Activated CD4-positive, alpha-beta memory T cell treated with anti-CD3 and anti-CD28 coated beads for 36 hours (primary cell): ENCODE results near the gene POU4F2. TPM values are rescaled to one million over a fixed set of nuclear protein-coding genes. Genes with fewer than 3 reads are reported as not detected.

ENCODE experiments used
- CTCF ChIA-PET: fragments of 350-600 bp; sonication (Branson Sonifier 250); formaldehyde crosslinking; loops from one replicate; lab custom pipeline; 2021; ENCODE audit warnings: antibody characterized with exemption, inconsistent platforms; lab: Charles Lee
- POLR2A ChIA-PET: fragments of 350-600 bp; sonication (Branson Sonifier 250); formaldehyde crosslinking; loops from one replicate; lab custom pipeline; 2021; ENCODE audit warnings: antibody characterized with exemption; lab: Charles Lee
- DNase-seq: peaks from one replicate; pipeline ENCODE4 v3.0.0-alpha.2; 2020
- H3K27ac Mint-ChIP-seq: one replicate; pipeline ENCODE4 v1.8.0; 2021; ENCODE audit warnings: mixed read lengths
- H3K27me3 Mint-ChIP-seq: one replicate; pipeline ENCODE4 v1.8.0; 2021; ENCODE audit warnings: mixed read lengths
- H3K36me3 Mint-ChIP-seq: one replicate; pipeline ENCODE4 v1.8.0; 2021; ENCODE audit warnings: mixed read lengths
- H3K4me1 Mint-ChIP-seq: one replicate; pipeline ENCODE4 v1.8.0; 2021; ENCODE audit warnings: low read depth, mixed read lengths
- H3K4me3 Mint-ChIP-seq: one replicate; pipeline ENCODE4 v1.8.0; 2021; ENCODE audit warnings: mild to moderate bottlenecking, mixed read lengths
- H3K9me3 Mint-ChIP-seq: one replicate; pipeline ENCODE4 v1.8.0; 2021; ENCODE audit warnings: mixed read lengths
- intact Hi-C: fragments of 100-400 bp; cut with micrococcal nuclease; formaldehyde crosslinking; loops from one replicate; pipeline ENCODE4 v1.15.1; 2023
- total RNA-seq, 2 experiments: library from RNA; stranded (reverse); gene quantifications; one replicate each; pipeline ENCODE4 v1.2.3, GENCODE V29; 2021

Gene POU4F2
- total RNA-seq, 2 experiments from 2014 or later: not detected

- peaks cover 12% of the 10 kb centered on the region for H3K9me3 Mint-ChIP-seq
- DNase-seq: no peak
- ChIA-PET POLR2A (no interaction called here), CTCF (no interaction called here)
- H3K36me3 Mint-ChIP-seq: no peaks in the 10 kb centered on the region
- no peaks in the 10 kb centered on the region for H3K4me1 Mint-ChIP-seq
- no peak overlapping the region for H3K4me3 Mint-ChIP-seq
- H3K27me3 Mint-ChIP-seq: peaks cover 4% of the 10 kb centered on the region
- no peak overlapping the region for H3K27ac Mint-ChIP-seq
- intact Hi-C loops: no loop called here
Measured at GRCh38 chr4:146674829-146675570, 36.3 kb downstream of the POU4F2 start.

Other genes starting within 250 kb of the POU4F2 start
- 10 to 100 TPM; 10.9 to 14.7 TPM for gene SLC10A7, start 117.0 kb upstream of the POU4F2 start, total RNA-seq